Body of pancreas (tissue), 4 donors: ENCODE results near the gene CRP.

Experiments used
- CTCF ChIP-seq, 7 experiments: fragments of 450-650 bp in 4 of 7; fragments of 200-600 bp in 3 of 7; sonication (generic) in 3 of 7; IDR thresholded peaks; one replicate each; pipeline ENCODE4 v1.5.1; 2016 to 2019; ENCODE audit warnings: antibody characterized with exemption in 7 of 7
- POLR2A ChIP-seq, 3 donors: fragments of 450-650 bp; IDR thresholded peaks; one replicate each; pipeline ENCODE4 v1.6.1; 2016; ENCODE audit warnings: antibody characterized with exemption in 3 of 3, mild to moderate bottlenecking in 2 of 3

GRCh38 chr1:159763686-159764085 lies 49.3 kb upstream of the CRP start:
- no peak for TF ChIP-seq CTCF (IDR thresholded peaks at IDR 0.05)
- no peak for TF ChIP-seq POLR2A (IDR thresholded peaks at IDR 0.05)
